ENCODE data around the gene AKAP1. TPM values are rescaled to one million over a fixed set of nuclear protein-coding genes. Genes with fewer than 3 reads are reported as not detected.

AKAP1 gene
- total and polyA plus RNA-seq, 2 of the 8 experiments (the other 6 are each of a cell fraction or from before 2014, with no cell fraction given), result 120 to 156 TPM

GRCh38 chr17:57043276-57043675 lies 41.8 kb upstream of the AKAP1 start:
- no peaks in the 10 kb centered on the region for H4K20me1 ChIP-seq (replicated peaks in 1 of 2; ENCODE audit: control insufficient read depth in 1 of 2, insufficient read depth in 2 of 2, low read length in 2 of 2)
- no peak overlapping the region for H3K56ac ChIP-seq (replicated peaks; ENCODE audit: insufficient read length, low read depth, low read length)
- H3K4me2 ChIP-seq (ENCODE audit: insufficient read depth in 1 of 2, low read depth in 2 of 2, low read length in 2 of 2), result no peak overlapping the region
- no peak overlapping the region for H2BK20ac ChIP-seq (ENCODE audit: low read length)
- no peak overlapping the region for H3K18ac ChIP-seq (ENCODE audit: extremely low read depth, low read length)
- no peaks in the 10 kb centered on the region for H3K79me1 ChIP-seq (ENCODE audit: low read depth, low read length)
- H3K9ac ChIP-seq (replicated peaks in 1 of 4; ENCODE audit: extremely low read depth in 1 of 4, low read depth in 3 of 4, low read length in 3 of 4), result no peak overlapping the region
- no peak overlapping the region for H3K4ac ChIP-seq (replicated peaks; ENCODE audit: insufficient read length, low read depth, low read length)
- no peaks in the 10 kb centered on the region for H3K23me2 ChIP-seq (ENCODE audit: low read depth, low read length)
- H4K5ac ChIP-seq (ENCODE audit: insufficient read length, low read depth, low read length), result no peak overlapping the region
- peaks cover 0 to 6% (median 4%) of the 10 kb centered on the region in 4 experiments; a peak in 3 of 7 replicates for H3K4me1 ChIP-seq (replicated peaks in 1 of 4; ENCODE audit: control insufficient read depth in 3 of 4, insufficient read depth in 4 of 4, low read length in 3 of 4)
- no peaks in the 10 kb centered on the region for H3K27me3 ChIP-seq (replicated peaks in 1 of 4; ENCODE audit: control insufficient read depth in 3 of 4, extremely low read depth in 1 of 4, insufficient read depth in 3 of 4, low read length in 3 of 4)
- 82% methylated on average over 4 of the region's 4 CpGs; no CpG with 5 or more reads in 1 of the 2 experiments for WGBS, 2 experiments (ENCODE audit: extremely low coverage in 1 of 2, insufficient coverage in 1 of 2, insufficient read length in 1 of 2, insufficient replicate concordance in 2 of 2, low coverage in 1 of 2, low lambda C conversion rate in 2 of 2, missing lambda C conversion rate in 1 of 2)
- no peak overlapping the region for H3K27ac ChIP-seq (ENCODE audit: low read depth, low read length)
- H2BK120ac ChIP-seq (replicated peaks; ENCODE audit: low read depth, low read length), result no peak overlapping the region
- no peak overlapping the region for H2BK12ac ChIP-seq (ENCODE audit: low read depth, low read length)
- no peaks in the 10 kb centered on the region for H3K9me3 ChIP-seq (ENCODE audit: insufficient read depth in 2 of 2, low read depth in 1 of 2, low read length in 1 of 2)
- ChIA-PET CTCF (ENCODE audit: partially characterized antibody) (interaction anchor here (0.6 to 1.4 kb wide), 2 partner anchors 9 to 739 kb away, joined by 3 read pairs; no protein-coding TSS in a partner anchor), POLR2A (ENCODE audit: partially characterized antibody) (no interaction called here)
- H3K79me2 ChIP-seq (ENCODE audit: control insufficient read depth in 1 of 2, insufficient read depth in 2 of 2, low read length in 2 of 2), result no peaks in the 10 kb centered on the region
- H3K4me3 ChIP-seq (ENCODE audit: extremely low read depth in 1 of 4, insufficient read depth in 2 of 4, low read depth in 3 of 4, low read length in 4 of 4), result no peak overlapping the region
- no peak overlapping the region for H2BK15ac ChIP-seq (ENCODE audit: low read length)
- no peak overlapping the region for H3K14ac ChIP-seq (ENCODE audit: insufficient read length)
- no peak overlapping the region for H4K8ac ChIP-seq (ENCODE audit: extremely low read depth, insufficient read depth, low read length)
- H2BK5ac ChIP-seq (ENCODE audit: low read depth, low read length), result no peak overlapping the region
- no peak overlapping the region for H3K23ac ChIP-seq (ENCODE audit: insufficient read length)
- DNase-seq (ENCODE audit: low read depth in 1 of 2, low spot score in 2 of 2) (no peak), FAIRE-seq (no peak)
- H2AFZ ChIP-seq (ENCODE audit: low read length), result no peak overlapping the region
- no peak overlapping the region for H2AK5ac ChIP-seq (ENCODE audit: low read depth, low read length)
- H4K91ac ChIP-seq (replicated peaks; ENCODE audit: insufficient read length, low read length), result no peak overlapping the region
- no peaks in the 10 kb centered on the region for H3K36me3 ChIP-seq (ENCODE audit: control insufficient read depth in 2 of 4, insufficient read depth in 4 of 4, low read length in 3 of 4)
- TF ChIP-seq RBBP5 (IDR thresholded peaks at IDR 0.05; ENCODE audit: borderline replicate concordance, low read depth, low read length) (no peak), CBX8 (IDR thresholded peaks at IDR 0.05; ENCODE audit: borderline replicate concordance, low read depth, low read length) (no peak)

All from H1 (cell line).